CD4-positive, alpha-beta T cell treated with Interleukin-1 beta for 1 hour (primary cell): ENCODE results near the gene CABP7.
"Not testable (repeated sequence)": the region's sequence is repeated elsewhere in the genome, so short reads cannot be mapped to it uniquely, and the experiment has no call there.

ENCODE experiments used
- DNase-seq, 2 donors: peaks; one replicate each; pipeline ENCODE4 v3.0.0-alpha.2; 2020 to 2022

Gene CABP7

GRCh38 chr22:29750029-29750428 lies 30.2 kb downstream of the CABP7 start:
- no peak for DNase-seq

GRCh38 chr22:29750559-29751538 lies 31.0 kb downstream of the CABP7 start:
- DNase-seq, result peak; percentile 39 to 47

GRCh38 chr22:29751669-29752068 lies 31.9 kb downstream of the CABP7 start:
- no peak for DNase-seq

DNA sequence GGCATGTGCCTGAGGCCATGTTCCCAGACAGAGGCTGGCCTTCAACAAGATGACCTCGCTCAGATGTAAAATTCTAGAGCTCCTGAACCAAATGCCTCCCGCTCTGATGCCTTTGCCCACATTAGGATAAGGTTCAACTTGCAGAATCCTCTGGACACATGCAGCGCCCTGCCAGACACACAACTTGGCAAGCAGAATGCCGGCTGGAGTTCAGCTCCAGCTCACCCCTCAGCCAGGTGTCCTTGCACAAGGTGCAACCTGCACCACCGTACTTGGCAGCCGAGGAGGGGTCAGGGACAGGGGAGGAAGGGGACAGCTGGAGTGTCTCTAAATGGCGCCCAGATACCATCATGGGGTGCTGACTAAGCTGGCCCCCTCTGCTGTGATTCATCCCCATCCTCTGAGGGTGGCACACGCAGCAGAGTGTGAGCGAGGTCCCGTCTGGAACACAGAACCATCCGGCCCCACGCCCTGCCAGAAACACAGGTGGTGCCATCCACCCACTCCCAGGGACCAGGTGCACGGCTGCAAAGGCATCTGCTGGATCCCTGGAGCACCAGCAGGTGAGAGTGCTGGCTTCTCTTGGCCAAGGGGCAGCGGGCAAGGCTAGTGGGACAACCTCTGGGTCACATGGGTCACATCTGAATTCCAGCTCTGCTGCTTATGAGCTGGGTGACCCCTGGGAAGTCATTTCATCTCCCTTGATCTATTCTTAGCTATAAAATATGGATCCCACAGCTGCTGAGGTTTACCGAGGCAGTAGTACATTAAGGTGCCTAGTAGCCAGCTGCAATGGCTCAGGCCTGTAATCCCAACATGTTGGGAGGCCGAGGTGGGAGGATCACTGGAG lies 34.2 kb downstream of the CABP7 start:
- DNase-seq, result no peak

DNA sequence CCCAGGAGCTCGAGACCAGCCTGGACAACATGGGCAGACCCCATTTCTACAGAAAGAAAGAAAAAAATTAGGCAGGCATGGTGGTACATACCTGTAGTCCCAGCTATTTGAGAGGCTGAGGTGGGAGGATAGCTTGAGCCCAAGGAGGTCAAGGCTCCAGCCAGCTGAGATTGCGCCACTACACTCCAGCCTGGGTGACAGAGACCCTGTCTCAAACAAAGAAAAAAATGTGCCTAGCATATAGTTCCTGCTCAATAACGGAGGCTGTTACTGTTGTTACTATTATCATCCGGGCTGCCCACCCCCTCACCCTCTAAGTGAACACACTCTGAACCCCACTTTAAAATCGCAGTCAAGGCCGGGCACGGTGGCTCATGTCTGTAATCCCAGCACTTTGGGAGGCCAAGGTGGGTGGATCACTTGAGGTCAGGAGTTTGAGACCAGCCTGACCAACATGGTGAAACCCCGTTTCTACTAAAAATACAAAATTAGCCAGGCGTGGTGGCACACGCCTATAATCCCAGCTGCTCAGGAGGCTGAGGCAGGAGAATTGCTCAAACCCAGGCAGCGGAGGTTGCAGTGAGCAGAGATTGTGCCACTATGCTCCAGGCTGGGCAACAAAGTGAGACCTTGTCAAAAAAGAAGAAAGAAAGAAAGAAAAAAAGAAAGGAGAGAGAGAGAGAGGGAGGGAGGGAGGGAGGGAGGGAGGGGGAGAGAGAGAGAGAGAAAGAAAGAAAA lies 35.0 kb downstream of the CABP7 start:
- DNase-seq, result not testable (repeated sequence)

DNA sequence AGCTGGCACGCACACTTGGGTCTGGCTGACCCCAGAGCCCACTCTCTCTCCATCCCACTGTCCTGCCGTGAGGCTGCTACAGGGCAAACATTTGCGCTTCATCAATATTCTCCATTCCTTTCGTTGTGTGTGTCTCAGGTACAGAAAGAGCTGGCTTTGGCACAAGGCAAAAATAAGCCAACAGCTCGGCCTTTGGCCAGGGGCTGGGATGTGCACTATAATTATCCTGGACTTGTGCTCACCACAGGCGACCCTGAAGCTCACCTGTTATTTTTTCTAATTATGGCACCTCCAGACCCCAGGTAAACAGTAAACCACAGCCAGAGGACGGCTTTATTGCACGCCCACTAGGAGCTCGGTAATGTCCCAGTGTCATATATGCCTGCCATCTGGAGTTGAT lies 36.1 kb downstream of the CABP7 start:
- DNase-seq, result no peak

DNA sequence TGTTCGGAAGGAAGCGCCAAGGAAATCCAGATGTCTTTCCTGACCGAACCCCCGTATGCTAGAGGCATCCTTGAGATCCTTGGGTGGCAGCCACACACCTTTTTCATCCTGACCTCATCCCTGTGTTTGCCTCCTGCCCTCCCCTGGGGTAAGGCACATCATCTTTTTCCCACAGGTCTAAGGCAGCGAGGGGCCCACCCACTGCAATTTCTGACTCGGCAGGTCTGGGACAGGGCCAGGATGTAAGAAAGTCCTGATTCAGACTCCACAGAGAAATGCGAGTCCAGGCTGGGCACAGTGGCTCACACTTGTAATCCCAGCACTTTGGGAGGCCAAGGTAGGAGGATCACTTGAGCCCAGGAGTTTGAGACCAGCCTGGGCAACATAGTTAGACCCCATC lies 36.5 kb downstream of the CABP7 start:
- DNase-seq, result no peak

GRCh38 chr22:29757096-29757495 lies 37.3 kb downstream of the CABP7 start:
- DNase-seq, result no peak

- DNase-seq, result no peak
These were observed 38.3 kb downstream of the CABP7 start for GRCh38 chr22:29758068-29758622.

DNA sequence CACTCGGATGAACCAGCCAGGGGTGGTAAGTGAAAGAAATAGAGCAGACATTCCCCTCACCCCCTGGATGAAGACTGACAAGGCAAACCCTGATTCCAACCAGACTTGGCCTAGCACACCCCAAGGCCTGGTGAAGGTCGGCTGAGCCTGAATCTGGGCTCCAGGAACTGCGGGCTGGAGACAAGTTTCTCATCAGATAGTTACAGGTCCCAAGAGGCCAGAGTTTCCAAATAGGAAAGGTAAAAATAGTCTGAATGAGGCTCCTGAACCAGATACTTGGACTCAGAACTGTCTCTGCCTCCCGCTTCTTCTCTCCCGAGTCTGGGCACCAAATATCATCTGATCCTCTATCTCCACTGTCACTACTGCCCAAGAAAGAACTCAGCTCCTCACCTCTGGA lies 39.2 kb downstream of the CABP7 start:
- DNase-seq, result no peak

DNA sequence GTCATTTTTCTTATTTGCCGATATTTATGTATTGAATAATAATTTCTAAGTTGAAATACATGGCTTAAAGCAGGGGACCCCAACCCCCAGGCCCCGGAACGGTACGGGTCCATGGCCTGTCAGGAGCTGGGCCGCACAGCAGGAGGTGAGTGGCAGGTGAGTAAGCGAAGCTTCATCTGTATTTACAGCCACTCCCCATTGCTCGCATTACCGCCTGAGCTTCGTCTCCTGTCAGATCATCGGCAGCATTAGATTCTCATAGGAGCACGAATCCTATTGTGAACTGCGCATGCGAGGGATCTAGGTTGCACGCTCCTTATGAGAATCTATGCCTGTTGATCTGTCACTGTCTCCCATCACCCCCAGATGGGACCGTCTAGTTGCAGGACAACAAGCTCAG lies 42.5 kb downstream of the CABP7 start:
- DNase-seq, result no peak

DNA sequence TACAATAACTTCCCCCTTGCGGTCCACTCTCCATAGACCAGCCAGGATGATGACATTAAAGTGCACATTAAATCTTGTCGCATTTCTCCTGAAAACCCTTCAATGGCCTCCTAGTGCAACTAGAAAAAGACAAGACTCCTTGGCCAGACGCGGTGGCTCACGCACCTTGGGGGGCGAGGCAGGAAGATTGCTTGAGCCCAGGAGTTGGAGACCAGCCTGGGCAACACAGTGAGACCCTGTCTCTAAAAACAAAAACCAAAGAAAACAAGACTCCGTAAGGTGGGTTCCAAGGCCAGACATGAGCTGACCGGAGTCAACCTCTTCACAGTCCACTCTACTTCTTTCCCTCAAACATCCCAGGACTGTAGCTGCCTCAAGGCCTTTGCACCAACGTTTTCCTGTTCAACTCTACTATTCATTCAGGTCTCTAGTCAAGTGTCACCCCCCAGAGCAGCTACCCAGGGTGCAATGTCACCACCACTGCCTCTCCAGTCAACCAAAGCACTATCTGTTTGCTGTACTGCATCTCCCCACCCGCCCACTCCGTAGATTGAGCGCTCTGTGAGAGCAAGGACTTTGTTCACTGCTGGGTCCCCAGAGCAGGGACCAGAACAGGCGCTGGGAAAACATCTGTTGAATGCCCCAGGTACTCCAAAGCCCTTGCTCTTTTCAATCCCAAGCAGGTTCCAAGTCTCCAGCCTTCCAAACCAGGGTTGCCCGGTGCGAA lies 46.3 kb downstream of the CABP7 start:
- DNase-seq, result peak in 1 of 2 donors; percentile 7

- DNase-seq, result peak; percentile 95
These were observed 46.9 kb downstream of the CABP7 start, which contains the start of gene ZMAT5 for GRCh38 chr22:29766632-29767170. TSS of gene ZMAT5 (minus strand) at chr22:29767007. CDS start at chr22:29748544, 18,463 bp downstream.

DNA sequence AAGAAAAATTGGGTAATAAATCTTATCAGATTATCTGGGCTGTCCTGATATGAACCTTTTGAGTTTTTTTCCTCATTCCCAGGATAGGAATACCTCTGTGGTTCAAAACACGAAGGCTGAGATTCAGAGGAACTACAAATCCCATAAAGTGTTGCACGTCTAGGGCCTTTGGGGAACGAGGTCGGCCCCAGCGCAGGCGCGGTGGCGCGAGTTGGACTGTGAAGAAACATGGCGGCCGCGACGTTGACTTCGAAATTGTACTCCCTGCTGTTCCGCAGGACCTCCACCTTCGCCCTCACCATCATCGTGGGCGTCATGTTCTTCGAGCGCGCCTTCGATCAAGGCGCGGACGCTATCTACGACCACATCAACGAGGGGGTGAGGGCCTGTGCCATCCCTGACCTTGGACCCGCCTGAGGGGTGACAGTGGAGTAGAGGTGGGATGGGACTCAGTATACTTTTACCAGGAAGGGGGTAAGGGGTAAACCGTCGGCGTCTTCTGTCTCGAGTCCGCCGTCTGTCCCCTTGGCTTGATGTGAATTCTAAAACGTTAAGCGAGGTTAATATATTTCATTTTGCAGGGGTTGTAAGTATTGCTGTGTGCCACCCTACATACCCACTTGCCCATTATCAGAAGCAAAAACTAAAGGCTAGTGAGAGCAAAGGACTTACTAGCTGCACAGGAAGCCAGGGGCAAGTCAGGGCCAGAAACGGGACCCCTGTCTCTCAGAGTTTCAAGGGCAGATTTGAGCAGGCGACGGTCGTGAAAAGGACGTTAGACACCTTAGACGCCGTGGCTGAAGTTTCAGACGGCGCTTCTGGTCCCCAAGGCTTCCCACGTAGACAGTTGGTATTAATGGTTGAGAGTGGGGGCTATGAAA lies 47.6 kb downstream of the CABP7 start, which contains the start of gene UQCR10:
UQCR10 (plus strand) TSS at position 199 of the 881 bp plus-strand sequence; CDS start at position 229, 30 bp downstream.
- peak; percentile 92 to 94 for DNase-seq

- no peak for DNase-seq
These were observed 48.4 kb downstream of the CABP7 start for GRCh38 chr22:29768052-29768693.

DNA sequence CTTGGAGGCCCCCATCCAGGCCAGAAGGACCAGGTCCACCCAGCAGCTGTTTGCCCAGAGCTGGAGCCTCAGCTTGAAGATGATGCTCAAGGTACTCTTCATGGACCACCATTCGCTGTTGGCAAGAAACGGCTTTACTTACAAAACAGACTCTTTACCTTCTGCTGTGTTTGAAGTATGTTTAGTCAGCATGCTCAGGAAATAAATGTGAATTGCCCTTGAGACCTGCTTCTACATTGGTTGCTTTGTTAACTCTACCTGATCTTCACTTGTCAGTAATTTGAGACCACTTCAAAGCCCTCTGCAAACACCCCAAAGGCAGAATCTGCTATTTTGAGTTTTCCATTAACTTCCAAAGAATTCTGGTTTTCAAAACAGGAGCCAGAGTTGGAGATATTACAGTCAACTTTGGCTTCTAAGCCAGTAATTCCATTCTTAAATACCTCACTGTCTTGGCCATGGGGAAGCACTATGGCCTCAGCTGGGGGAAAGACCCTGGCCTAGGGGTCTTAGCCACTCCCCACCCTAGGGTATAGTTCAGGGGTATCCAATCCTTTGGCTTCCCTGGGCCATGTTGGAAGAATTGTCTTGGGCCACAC lies 50.0 kb downstream of the CABP7 start:
- no peak for DNase-seq

DNA sequence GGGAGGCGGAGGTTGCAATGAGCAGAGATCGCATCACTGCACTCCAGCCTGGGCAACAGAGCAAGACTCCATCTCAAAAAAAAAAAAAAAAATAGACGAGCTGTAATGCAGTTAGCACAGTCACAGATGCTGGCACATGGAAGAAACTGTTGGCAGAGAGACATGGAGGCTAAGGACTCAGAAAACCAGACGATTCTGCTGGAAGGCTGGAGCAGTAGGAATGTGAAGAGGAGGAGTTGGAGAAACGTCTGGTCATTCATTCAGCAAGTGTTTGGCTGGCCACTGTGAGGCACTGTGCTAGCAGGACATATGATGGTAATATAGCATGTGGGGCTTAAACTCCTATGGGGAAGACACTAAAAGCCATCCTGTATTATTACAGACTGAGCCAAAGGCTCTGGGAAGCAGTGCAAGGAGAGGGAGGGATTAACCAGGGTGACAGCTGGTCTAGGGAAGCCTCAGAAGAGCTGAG lies 52.4 kb downstream of the CABP7 start:
- DNase-seq, result no peak

GRCh38 chr22:29773233-29773632 lies 53.4 kb downstream of the CABP7 start:
- no peak for DNase-seq

GRCh38 chr22:29780220-29780619 lies 60.4 kb downstream of the CABP7 start:
- no peak for DNase-seq
